ENCODE data around the gene ARHGAP27. TPM values are rescaled to one million over a fixed set of nuclear protein-coding genes. Genes with fewer than 3 reads are reported as not detected.

The ARHGAP27 gene
- total RNA-seq, 1 donor from 2014 or later, result 3.5 TPM

DNA sequence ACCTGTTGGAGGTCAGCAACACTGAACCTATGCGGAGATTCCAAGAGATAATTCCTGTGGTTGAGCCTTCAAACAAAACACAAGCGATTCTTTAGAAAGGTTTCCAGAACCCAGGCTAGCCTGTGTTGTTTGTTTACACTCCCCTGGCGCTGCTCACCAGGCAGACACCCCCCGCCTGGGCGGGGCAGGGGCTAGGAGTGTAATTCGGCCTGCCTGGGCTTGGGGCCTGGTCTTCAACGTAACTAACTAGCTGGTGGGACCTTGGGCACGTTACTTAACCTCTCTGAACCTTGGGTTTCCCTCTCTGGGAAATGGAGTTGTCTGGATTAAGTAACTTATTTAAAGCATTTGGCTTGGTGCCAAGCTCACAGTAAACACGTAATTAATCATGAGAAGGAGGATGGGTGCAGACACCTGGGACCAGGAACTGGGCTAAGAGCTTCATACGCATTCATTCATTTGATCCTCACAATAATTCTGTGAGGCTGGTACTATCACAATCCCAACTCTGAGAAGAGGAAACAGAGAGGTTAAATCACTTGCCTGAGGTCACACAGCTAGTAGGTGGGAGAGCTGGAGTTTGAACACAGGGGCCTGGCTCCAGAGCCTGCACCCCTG is 7.6 kb upstream of the ARHGAP27 start:
- Mint-ChIP-seq H3K4me3 (ENCODE audit: unreplicated experiment) (no peak overlapping the region), H3K27me3 (ENCODE audit: unreplicated experiment) (peaks cover 2% of the 10 kb centered on the region), H3K27ac (ENCODE audit: unreplicated experiment) (no peak overlapping the region), H3K9me3 (ENCODE audit: unreplicated experiment) (peaks cover 8% of the 10 kb centered on the region), H3K36me3 (ENCODE audit: unreplicated experiment) (peaks cover 5% of the 10 kb centered on the region), H3K4me1 (ENCODE audit: low read depth, unreplicated experiment) (peaks cover 26% of the 10 kb centered on the region)
- TF ChIP-seq, protein P1, sequence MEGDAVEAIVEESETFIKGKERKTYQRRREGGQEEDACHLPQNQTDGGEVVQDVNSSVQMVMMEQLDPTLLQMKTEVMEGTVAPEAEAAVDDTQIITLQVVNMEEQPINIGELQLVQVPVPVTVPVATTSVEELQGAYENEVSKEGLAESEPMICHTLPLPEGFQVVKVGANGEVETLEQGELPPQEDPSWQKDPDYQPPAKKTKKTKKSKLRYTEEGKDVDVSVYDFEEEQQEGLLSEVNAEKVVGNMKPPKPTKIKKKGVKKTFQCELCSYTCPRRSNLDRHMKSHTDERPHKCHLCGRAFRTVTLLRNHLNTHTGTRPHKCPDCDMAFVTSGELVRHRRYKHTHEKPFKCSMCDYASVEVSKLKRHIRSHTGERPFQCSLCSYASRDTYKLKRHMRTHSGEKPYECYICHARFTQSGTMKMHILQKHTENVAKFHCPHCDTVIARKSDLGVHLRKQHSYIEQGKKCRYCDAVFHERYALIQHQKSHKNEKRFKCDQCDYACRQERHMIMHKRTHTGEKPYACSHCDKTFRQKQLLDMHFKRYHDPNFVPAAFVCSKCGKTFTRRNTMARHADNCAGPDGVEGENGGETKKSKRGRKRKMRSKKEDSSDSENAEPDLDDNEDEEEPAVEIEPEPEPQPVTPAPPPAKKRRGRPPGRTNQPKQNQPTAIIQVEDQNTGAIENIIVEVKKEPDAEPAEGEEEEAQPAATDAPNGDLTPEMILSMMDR (IDR thresholded peaks at IDR 0.05; ENCODE audit: partially characterized antibody, unreplicated experiment), result no peak
- DNase-seq, result no peak

DNA sequence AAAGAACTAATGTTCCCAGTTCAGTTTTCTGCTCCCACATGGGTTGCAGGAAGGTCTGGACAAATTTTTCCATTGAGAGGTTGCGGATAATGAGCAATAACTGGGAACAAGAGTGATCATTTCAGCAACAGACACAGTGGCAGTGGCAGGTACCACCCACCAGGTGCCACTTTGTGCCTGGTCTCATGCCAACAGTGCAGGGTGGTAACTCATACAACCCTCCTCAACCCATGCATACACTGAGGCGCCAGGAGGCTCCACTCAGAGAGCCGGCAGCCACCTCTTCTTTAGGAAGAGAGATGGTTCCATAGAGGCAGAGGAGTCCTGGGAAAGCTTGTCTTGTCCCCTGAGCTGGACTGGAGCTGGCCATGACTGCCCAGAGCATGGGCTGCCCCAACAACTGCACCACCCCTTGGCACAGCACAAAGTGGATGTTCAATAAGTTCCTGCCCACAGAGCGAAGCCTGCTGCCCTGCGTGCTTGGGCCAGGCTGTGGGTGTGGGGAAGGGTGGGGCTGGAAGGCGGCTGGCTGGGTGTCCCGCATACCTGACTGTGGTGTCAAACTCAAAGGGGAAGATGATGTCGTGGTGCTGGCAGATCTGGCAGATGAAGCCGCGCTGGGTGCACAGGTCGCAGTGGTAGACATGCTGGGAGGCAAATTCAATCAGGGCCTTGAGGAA is 6.4 kb upstream of the ARHGAP27 start:
- DNase-seq, result no peak
- Mint-ChIP-seq H3K4me1 (ENCODE audit: low read depth, unreplicated experiment) (peaks cover 27% of the 10 kb centered on the region), H3K9me3 (ENCODE audit: unreplicated experiment) (peaks cover 10% of the 10 kb centered on the region), H3K4me3 (ENCODE audit: unreplicated experiment) (no peak overlapping the region), H3K27me3 (ENCODE audit: unreplicated experiment) (peaks cover 4% of the 10 kb centered on the region), H3K36me3 (ENCODE audit: unreplicated experiment) (no peaks in the 10 kb centered on the region), H3K27ac (ENCODE audit: unreplicated experiment) (no peak overlapping the region)
- TF ChIP-seq, protein P1 (IDR thresholded peaks at IDR 0.05; ENCODE audit: partially characterized antibody, unreplicated experiment), result no peak

DNA sequence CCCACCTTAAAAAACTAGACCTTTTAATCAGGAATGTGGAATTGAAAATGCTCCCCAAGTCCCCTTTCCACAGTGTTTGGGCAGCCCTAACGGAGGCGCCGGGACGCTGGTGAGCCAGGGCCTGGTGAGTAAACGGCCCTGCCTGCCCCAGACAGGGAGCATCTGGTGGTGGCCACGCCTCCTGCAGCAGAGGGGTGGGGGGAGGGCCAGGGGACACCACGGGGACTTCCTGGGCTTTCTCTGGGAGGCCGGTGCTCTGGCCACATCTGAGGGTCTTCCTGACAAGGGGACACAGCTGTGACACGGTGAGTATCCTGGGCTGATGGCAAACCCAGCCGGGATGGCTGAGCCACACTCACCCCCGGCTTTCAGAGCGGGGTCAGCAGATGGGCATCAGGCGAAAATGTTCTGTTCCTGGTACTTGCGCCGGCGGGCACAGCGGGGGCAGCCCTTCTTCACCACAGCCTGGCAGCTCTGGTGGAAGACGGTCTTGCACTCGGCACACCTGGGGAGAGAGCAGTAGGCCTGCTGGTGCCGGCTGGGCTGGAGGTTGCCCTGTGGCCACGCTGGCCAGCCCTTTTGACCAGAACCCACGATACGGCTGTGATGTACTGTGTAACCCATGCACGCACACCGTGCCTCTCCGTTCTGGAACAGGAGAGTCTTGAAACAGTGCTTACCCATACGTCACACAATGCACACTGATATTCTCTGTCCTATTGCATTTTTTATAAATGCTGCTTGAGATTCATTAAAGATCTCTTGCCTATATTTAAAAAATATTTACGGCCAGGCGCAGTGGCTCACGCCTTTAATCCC is 5.0 kb upstream of the ARHGAP27 start:
- Mint-ChIP-seq H3K36me3 (ENCODE audit: unreplicated experiment) (no peaks in the 10 kb centered on the region), H3K4me3 (ENCODE audit: unreplicated experiment) (peak overlapping the region; percentile 42), H3K27me3 (ENCODE audit: unreplicated experiment) (peaks cover 4% of the 10 kb centered on the region), H3K27ac (ENCODE audit: unreplicated experiment) (peak overlapping the region; percentile 88), H3K9me3 (ENCODE audit: unreplicated experiment) (peaks cover 10% of the 10 kb centered on the region), H3K4me1 (ENCODE audit: low read depth, unreplicated experiment) (peaks cover 27% of the 10 kb centered on the region)
- TF ChIP-seq, protein P1 (IDR thresholded peaks at IDR 0.05; ENCODE audit: partially characterized antibody, unreplicated experiment), result no peak
- DNase-seq, result peak; percentile 68

DNA sequence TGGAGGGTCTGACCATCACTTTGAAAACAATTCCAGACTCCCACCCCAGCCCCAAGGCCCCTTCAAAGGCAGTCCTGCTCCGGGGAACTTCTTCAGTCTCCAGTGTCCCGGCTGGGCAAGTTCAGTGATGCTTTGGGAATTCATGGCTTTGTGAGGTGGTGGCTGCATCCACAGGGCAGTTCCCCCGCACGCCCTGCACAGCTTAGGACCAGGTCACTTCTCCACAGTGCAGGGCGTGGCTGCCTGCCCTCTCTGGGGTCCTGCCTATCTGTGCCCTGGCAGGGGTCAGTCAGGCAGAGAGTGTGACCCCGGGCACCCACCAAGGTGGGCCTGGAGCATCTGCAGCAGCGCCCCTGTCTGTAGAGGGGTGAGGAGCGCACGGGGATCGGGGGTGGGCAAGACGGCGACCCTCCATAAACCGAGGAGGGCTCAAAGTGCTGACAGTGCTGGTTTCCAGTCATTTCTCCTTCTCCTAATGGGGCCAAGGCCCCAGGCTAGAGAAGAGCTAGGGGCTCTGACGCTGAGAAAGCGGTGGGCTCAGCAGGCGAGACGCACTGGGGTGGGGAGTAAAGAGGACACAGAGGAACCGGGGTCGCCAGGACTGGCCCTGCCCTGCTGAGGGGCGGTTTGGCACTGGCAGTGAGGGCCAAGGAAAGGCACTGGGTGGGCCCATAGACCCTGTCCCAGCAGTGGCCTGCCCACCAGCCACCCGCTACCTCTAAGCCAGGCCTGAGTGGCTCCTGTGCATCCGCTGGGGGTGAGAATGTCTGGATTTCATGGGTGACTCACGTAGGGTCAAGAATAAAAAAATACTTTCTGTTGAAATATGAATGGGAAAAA is 4.2 kb upstream of the ARHGAP27 start:
- Mint-ChIP-seq H3K9me3 (ENCODE audit: unreplicated experiment) (peaks cover 10% of the 10 kb centered on the region), H3K4me1 (ENCODE audit: low read depth, unreplicated experiment) (peaks cover 27% of the 10 kb centered on the region), H3K27ac (ENCODE audit: unreplicated experiment) (peak overlapping the region; percentile 73), H3K4me3 (ENCODE audit: unreplicated experiment) (no peak overlapping the region), H3K36me3 (ENCODE audit: unreplicated experiment) (no peaks in the 10 kb centered on the region), H3K27me3 (ENCODE audit: unreplicated experiment) (peaks cover 4% of the 10 kb centered on the region)
- no peak for DNase-seq
- TF ChIP-seq, protein P1 (IDR thresholded peaks at IDR 0.05; ENCODE audit: partially characterized antibody, unreplicated experiment), result no peak
